SK-N-SH (cell line): Measurements from ENCODE around the gene ALOXE3.

Source experiments
- CTCF ChIP-seq: fragments of 200-600 bp; sonication (generic); IDR thresholded peaks from 2 replicates; pipeline ENCODE4 v1.6.1; 2017; ENCODE audit warnings: antibody characterized with exemption, mild to moderate bottlenecking, moderate library complexity
- FOXM1 ChIP-seq: IDR thresholded peaks from 2 replicates; pipeline ENCODE4 v1.4.0; 2012; ENCODE audit warnings: low read depth, mild to moderate bottlenecking
- POLR2AphosphoS5 ChIP-seq: IDR thresholded peaks from 2 replicates; pipeline ENCODE4 v1.6.1; 2012; ENCODE audit warnings: low read depth, low read length

GRCh38 chr17:8068736-8069586 is 49.4 kb downstream of the ALOXE3 start:
- TF ChIP-seq CTCF (no peak), FOXM1 (no peak), POLR2AphosphoS5 (no peak)
